Heart right ventricle (tissue), 16 donors: ENCODE data around the gene TMEM132D. TPM values are rescaled to one million over a fixed set of nuclear protein-coding genes. Genes with fewer than 3 reads are reported as not detected.

Experiments
- ATAC-seq, 8 donors: fragments of 200-7000 bp; cut with Tn5 transposase; one replicate each; pipeline ENCODE4 v1.9.1; 2020; ENCODE audit warnings: mild to moderate bottlenecking in 8 of 8, moderate library complexity in 8 of 8, moderate number of reproducible peaks in 1 of 8
- DNase-seq, 2 donors: peaks; one replicate each; pipeline ENCODE4 v3.0.0-alpha.2; 2020
- H3K27ac ChIP-seq, 10 donors: fragments of 200-600 bp; sonication (generic) in 2 of 10; one replicate each; pipeline versions ENCODE4 v1.5.0 to v1.8.0; 2020 to 2022; ENCODE audit warnings: mild to moderate bottlenecking in 3 of 10
- H3K27me3 ChIP-seq, 7 donors: fragments of 200-600 bp; one replicate each; pipeline ENCODE4 v1.8.0; 2021 to 2022; ENCODE audit warnings: mild to moderate bottlenecking in 2 of 7
- H3K36me3 ChIP-seq, 9 donors: fragments of 200-600 bp; sonication (generic) in 1 of 9; one replicate each; pipeline versions ENCODE4 v1.5.0 to v1.8.0; 2020 to 2022; ENCODE audit warnings: mild to moderate bottlenecking in 2 of 9
- H3K4me1 ChIP-seq, 9 donors: fragments of 200-600 bp; sonication (generic) in 1 of 9; one replicate each; pipeline versions ENCODE4 v1.5.0 to v1.8.0; 2020 to 2022; ENCODE audit warnings: mild to moderate bottlenecking in 4 of 9
- H3K4me3 ChIP-seq, 10 donors: fragments of 200-600 bp; sonication (generic) in 2 of 10; one replicate each; pipeline versions ENCODE4 v1.5.0 to v1.8.0; 2020 to 2022; ENCODE audit warnings: mild to moderate bottlenecking in 7 of 10, moderate library complexity in 2 of 10
- H3K9me3 ChIP-seq, 11 donors: fragments of 200-600 bp in 10 of 11; sonication (generic) in 2 of 11; one replicate each; pipeline versions ENCODE4 v1.5.0 to v1.8.0; 2013 to 2022; ENCODE audit warnings: mild to moderate bottlenecking in 2 of 11, control low read depth in 1 of 11, moderate library complexity in 1 of 11
- CTCF ChIP-seq, 9 donors: fragments of 200-600 bp; sonication (generic) in 2 of 9; IDR thresholded peaks; one replicate each; pipeline versions ENCODE4 v1.5.0 to v1.8.0; 2021 to 2022; ENCODE audit warnings: antibody characterized with exemption in 9 of 9, mild to moderate bottlenecking in 5 of 9, moderate library complexity in 1 of 9
- WGBS, 2 donors: extraction: QIAGEN DNeasy Blood & Tissue Kit; methylation state at CpG; one replicate each; pipeline ENCODE4 v1.1.7; 2013; ENCODE audit warnings: inconsistent platforms in 1 of 2; 5-methylcytosine and 5-hydroxymethylcytosine counted together
- intact Hi-C, 10 donors: fragments of 100-400 bp; cut with DNase I; formaldehyde crosslinking; loops; one replicate each; pipeline versions ENCODE4 v1.11.1 to v1.14.2; 2022
- polyA plus RNA-seq, 2 donors: library from polyadenylated mRNA; stranded (reverse); fragments of 200-250 nt; gene quantifications; one replicate each; pipeline ENCODE4 v1.2.3, GENCODE V29; 2013
- total RNA-seq, 10 donors: library from RNA; stranded (reverse); fragmentation: NEBNext Ultra II Directional in 3 of 10; extraction: Animal tissue kit (Norgen Biotek cat#: 25700) in 3 of 10; gene quantifications; one replicate each; pipeline versions ENCODE4 v1.2.1 to v1.2.4, GENCODE V29; 2021 to 2023
- donor health status: Arrhythmogenic right ventricular cardiomyopathy.
- donor health status: ischemic (EF 13 %, LVEDD 7.1; RV severe dilation, severe dysfunction).
- donor health status: healthy with polysubstance abuse.
- donor health status: DM: no; HTN: yes; CAD: no.
- donor health status: DM: no; HTN: no; CAD: no.
- donor health status: ischemic (EF 25% LVEDD 6.9; RV normal size, moderate dysfunction).
- donor health status: ischemic (EF 25% LVEDD 5.7; RV mildly dilated, moderate dysfunction).
- donor health status: healthy.
- donor health status: DM: yes; HTN: yes; CAD: no.
- donor health status: Ischemic cardiomyopathy.
- donor health status: ischemic (EF 35%, LVEDD 5.7; RV mildly dilated, moderate dysfunction).
- donor health status: nonischemic (EF 11% LVEDD 7.7; RV severe dilation, severe dysfunction).
- donor health status: DM: yes; HTN: yes; CAD: no.
- donor health status: PGD.
- donor health status: ischemic (EF 29% LVEDD 5.4; RV normal size, mild dysfunction).
- donor health status: nonischemic (EF 23%, LVEDD 6.1; RV moderate dilation, normal function).

The TMEM132D gene
- total and polyA plus RNA-seq, 12 donors, result not detected

GRCh38 chr12:129771238-129771637, 132.6 kb downstream of the TMEM132D start:
- DNase-seq (no peak), ATAC-seq (no peak)
- H3K27me3 ChIP-seq, result peaks cover 0 to 12% (median 3%) of the 10 kb centered on the region in 7 donors
- no peak overlapping the region for H3K27ac ChIP-seq
- H3K36me3 ChIP-seq, result no peaks in the 10 kb centered on the region
- peaks cover 0 to 11% (median 0%) of the 10 kb centered on the region in 11 donors for H3K9me3 ChIP-seq
- 41 to 50% methylated on average over 4 of the region's 4 CpGs for WGBS, 2 donors
- no peak overlapping the region for H3K4me3 ChIP-seq
- no peaks in the 10 kb centered on the region for H3K4me1 ChIP-seq
- intact Hi-C loops, result no loop called here
- TF ChIP-seq CTCF (IDR thresholded peaks at IDR 0.05), result no peak

GRCh38 chr12:129765719-129766118, 138.1 kb downstream of the TMEM132D start:
- Histone ChIP-seq H3K27me3 (peaks cover 0 to 5% (median 0%) of the 10 kb centered on the region in 7 donors), H3K27ac (no peak overlapping the region), H3K36me3 (no peaks in the 10 kb centered on the region), H3K9me3 (peaks cover 0 to 23% (median 0%) of the 10 kb centered on the region in 11 donors), H3K4me3 (no peak overlapping the region), H3K4me1 (no peaks in the 10 kb centered on the region)
- WGBS, 2 donors, result 69 to 70% methylated on average over 5 of the region's 5 CpGs
- TF ChIP-seq CTCF (IDR thresholded peaks at IDR 0.05), result no peak
- ATAC-seq, result no peak
- intact Hi-C loops, result no loop called here
- no peak for DNase-seq

- Histone ChIP-seq H3K36me3 (no peaks in the 10 kb centered on the region), H3K27me3 (no peaks in the 10 kb centered on the region), H3K4me3 (no peak overlapping the region), H3K27ac (no peak overlapping the region), H3K4me1 (no peaks in the 10 kb centered on the region), H3K9me3 (peaks cover 0 to 21% (median 0%) of the 10 kb centered on the region in 11 donors)
- no peak for DNase-seq
- intact Hi-C loops, result no loop called here
- no peak for ATAC-seq
- no peak for TF ChIP-seq CTCF (IDR thresholded peaks at IDR 0.05)
- WGBS, 2 donors, result 71 to 80% methylated on average over 5 of the region's 5 CpGs
These were observed 141.4 kb downstream of the TMEM132D start for GRCh38 chr12:129762436-129762835.

- Histone ChIP-seq H3K9me3 (no peaks in the 10 kb centered on the region), H3K4me3 (no peak overlapping the region), H3K27me3 (peaks cover 0 to 3% (median 0%) of the 10 kb centered on the region in 7 donors), H3K4me1 (no peaks in the 10 kb centered on the region), H3K27ac (no peak overlapping the region), H3K36me3 (no peaks in the 10 kb centered on the region)
- ATAC-seq, result no peak
- no peak for DNase-seq
- WGBS, 2 donors, result 68 to 73% methylated on average over 6 of the region's 6 CpGs
- intact Hi-C loops, result no loop called here
- TF ChIP-seq CTCF (IDR thresholded peaks at IDR 0.05), result no peak
These were observed 150.2 kb downstream of the TMEM132D start for GRCh38 chr12:129753586-129753985.
